ENCODE results near the gene TOR2A. TPM values are rescaled to one million over a fixed set of nuclear protein-coding genes. Genes with fewer than 3 reads are reported as not detected.
A peak's percentile ranks its signal among the peaks of the same experiment; 100 is the strongest.
"Not testable (repeated sequence)": the region's sequence is repeated elsewhere in the genome, so short reads cannot be mapped to it uniquely, and the experiment has no call there.

Gene TOR2A
- 16.8 and 17.1 TPM in 2 replicates for total RNA-seq
- polyA plus RNA-seq, result 21.3 and 28.8 TPM in 2 replicates

DNA sequence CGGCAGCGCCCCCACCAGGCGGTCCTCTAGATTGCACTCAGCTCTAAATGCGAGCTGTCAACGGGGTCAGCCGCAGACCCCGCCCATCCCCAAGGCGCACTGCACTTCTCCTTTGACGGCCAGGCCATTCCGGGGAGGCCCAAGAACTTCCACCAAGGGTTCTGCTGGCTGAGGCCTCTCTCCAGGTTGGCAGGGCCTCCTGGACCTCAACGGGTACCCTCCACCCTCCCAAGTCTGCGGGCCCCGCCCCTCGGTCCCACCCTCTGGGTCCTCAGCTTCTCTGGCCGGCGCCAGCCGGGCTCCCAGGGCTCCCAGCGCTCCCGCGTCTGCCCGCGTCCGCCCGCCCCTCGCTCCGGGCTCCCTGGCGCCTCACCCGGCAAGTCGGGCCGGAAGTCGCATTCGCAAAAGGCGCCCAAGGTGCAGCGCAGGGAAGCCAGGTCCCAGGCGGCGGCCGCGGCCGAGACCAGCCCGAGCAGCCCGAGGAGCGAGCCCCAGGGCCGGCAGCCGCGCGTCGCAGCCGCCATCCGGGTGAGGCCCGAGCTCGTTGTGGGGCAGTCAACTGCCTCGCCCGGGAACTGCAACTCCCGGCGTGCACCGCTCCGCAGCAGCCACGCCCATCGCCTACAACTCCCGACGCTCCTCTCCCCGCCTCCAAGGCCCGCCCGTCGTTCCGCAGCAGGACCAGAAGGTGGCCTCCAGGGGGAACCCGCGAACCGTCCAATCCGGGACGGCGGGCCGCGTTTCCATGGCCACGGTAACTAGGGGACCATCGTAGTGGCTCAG, at the start of gene TOR2A:
TOR2A (minus strand) TSS at position 548 of the 783 bp plus-strand sequence; CDS start at position 524, 24 bp downstream.
- peak within 1 kb of the TSS; percentile 91 for H3K27ac ChIP-seq
- H2AFZ ChIP-seq, result peak within 1 kb of the TSS; percentile 65
- H3K27me3 ChIP-seq, result no peaks in the 10 kb centered on the region
- H3K79me2 ChIP-seq, result peaks cover 5% of the 10 kb centered on the region
- H3K4me3 ChIP-seq, result peak within 1 kb of the TSS; percentile 56
- H3K9me2 ChIP-seq (replicated peaks; ENCODE audit: insufficient read depth), result no peaks in the 10 kb centered on the region
- peak; percentile 99 for DNase-seq (ENCODE audit: low spot score)
- TF ChIP-seq EZH2phosphoT487 (IDR thresholded peaks at IDR 0.05; ENCODE audit: low read depth, severe bottlenecking, unreplicated experiment), result no peak
- TF ChIP-seq EZH2 (IDR thresholded peaks at IDR 0.05; ENCODE audit: borderline replicate concordance), result no peak
- TF ChIP-seq CTCF (IDR thresholded peaks at IDR 0.05; ENCODE audit: poor library complexity), result peak; percentile 99
- H3K9me3 ChIP-seq (ENCODE audit: low read depth), result no peaks in the 10 kb centered on the region
- H4K20me1 ChIP-seq (ENCODE audit: insufficient read depth, poor library complexity, severe bottlenecking), result no peaks in the 10 kb centered on the region
- no peaks in the 10 kb centered on the region for H3K36me3 ChIP-seq (replicated peaks; ENCODE audit: insufficient read depth, low read depth)
- WGBS (ENCODE audit: low lambda C conversion rate, missing lambda C conversion rate), result 2% methylated on average over 39 of the region's 76 CpGs
- H3K4me2 ChIP-seq, result peak within 1 kb of the TSS; percentile 80
- peaks cover 4% of the 10 kb centered on the region for H3K4me1 ChIP-seq (ENCODE audit: insufficient read depth)

DNA sequence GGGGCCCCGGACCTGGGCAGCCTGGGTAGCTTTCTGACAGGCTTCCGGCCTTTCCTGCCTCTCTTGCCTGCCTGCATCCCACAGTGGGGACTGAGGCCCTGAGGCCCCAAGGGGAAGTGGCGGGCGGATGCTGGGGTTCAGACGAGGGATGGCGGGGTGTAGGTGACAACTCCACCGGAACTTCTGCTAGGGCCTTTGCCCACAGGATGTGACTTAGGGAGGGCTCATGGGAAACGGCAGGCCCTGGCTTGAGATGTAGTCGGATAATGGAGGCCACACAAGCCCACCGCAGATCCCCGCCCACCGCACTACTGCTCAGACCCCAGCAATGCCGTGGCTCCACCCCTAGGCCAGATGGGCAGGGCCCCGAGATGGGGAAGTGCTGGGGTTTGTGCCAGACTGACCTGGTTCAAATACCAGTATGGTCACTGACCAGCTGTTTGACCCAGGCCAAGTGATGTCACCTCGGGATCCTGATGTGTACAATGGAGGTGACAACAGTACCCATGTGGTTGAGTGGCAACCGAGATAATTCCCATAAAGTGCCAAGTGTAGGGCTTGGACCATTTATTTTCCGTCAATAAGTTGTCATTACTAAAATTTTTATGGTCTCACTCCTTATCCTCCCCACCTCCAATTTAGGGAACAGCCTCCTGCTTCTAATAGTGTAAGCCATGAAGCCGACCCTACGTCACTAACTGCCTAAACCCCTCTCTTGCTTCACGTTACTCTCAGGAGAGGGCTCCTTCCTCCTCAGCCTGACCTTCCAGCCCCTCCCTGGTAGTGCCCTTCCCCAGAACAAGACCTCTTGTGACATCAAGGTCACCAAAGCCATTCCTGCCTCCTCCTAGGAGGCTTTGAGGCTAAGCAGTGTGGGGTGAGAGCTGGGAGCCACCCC, 48.3 kb upstream of the TOR2A start:
- H3K9me3 ChIP-seq (ENCODE audit: low read depth), result no peaks in the 10 kb centered on the region
- TF ChIP-seq EZH2phosphoT487 (IDR thresholded peaks at IDR 0.05; ENCODE audit: low read depth, severe bottlenecking, unreplicated experiment) (no peak), EZH2 (IDR thresholded peaks at IDR 0.05; ENCODE audit: borderline replicate concordance) (no peak), CTCF (IDR thresholded peaks at IDR 0.05; ENCODE audit: poor library complexity) (no peak)
- no peaks in the 10 kb centered on the region for H3K27me3 ChIP-seq
- H4K20me1 ChIP-seq (ENCODE audit: insufficient read depth, poor library complexity, severe bottlenecking), result peaks cover 22% of the 10 kb centered on the region
- peaks cover 8% of the 10 kb centered on the region for H3K4me1 ChIP-seq (ENCODE audit: insufficient read depth)
- peaks cover 23% of the 10 kb centered on the region for H3K79me2 ChIP-seq
- no peak overlapping the region for H3K4me2 ChIP-seq
- peaks cover 3% of the 10 kb centered on the region for H3K36me3 ChIP-seq (replicated peaks; ENCODE audit: insufficient read depth, low read depth)
- WGBS (ENCODE audit: low lambda C conversion rate, missing lambda C conversion rate), result 89% methylated on average over 20 of the region's 20 CpGs
- H3K27ac ChIP-seq, result no peak overlapping the region
- no peak overlapping the region for H3K4me3 ChIP-seq
- H3K9me2 ChIP-seq (replicated peaks; ENCODE audit: insufficient read depth), result no peaks in the 10 kb centered on the region
- H2AFZ ChIP-seq, result no peak overlapping the region
- DNase-seq (ENCODE audit: low spot score), result no peak

DNA sequence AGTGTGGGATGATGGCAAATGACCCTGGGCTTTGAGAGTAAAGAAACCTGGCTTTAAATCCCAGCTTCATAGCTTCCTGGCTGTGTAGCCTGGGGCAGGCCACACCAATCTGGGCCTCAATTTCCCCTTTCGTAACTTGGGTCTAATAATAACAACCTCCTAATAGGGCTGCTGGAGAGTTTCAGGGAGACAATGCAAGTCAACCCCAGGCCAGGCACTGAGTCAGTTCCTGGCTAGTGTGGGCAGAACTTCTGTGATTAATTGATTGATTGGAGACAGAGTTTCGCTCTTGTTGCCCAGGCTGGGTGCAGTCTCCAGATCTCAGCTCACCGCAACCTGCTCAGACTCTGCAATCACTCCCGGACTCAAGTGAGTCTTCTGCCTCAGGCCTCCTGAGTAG, 46.7 kb upstream of the TOR2A start:
- TF ChIP-seq CTCF (IDR thresholded peaks at IDR 0.05; ENCODE audit: poor library complexity), result no peak
- TF ChIP-seq EZH2phosphoT487 (IDR thresholded peaks at IDR 0.05; ENCODE audit: low read depth, severe bottlenecking, unreplicated experiment), result no peak
- no peak for TF ChIP-seq EZH2 (IDR thresholded peaks at IDR 0.05; ENCODE audit: borderline replicate concordance)
- H3K36me3 ChIP-seq (replicated peaks; ENCODE audit: insufficient read depth, low read depth), result no peaks in the 10 kb centered on the region

GRCh38 chr9:127780909-127781308, 45.8 kb upstream of the TOR2A start:
- H3K4me3 ChIP-seq; H3K36me3 ChIP-seq (replicated peaks; ENCODE audit: insufficient read depth, low read depth); DNase-seq (ENCODE audit: low spot score); H3K9me2 ChIP-seq (replicated peaks; ENCODE audit: insufficient read depth); H3K27ac ChIP-seq; H3K4me2 ChIP-seq; H3K27me3 ChIP-seq; H2AFZ ChIP-seq; H3K9me3 ChIP-seq (ENCODE audit: low read depth); H3K79me2 ChIP-seq; H4K20me1 ChIP-seq (ENCODE audit: insufficient read depth, poor library complexity, severe bottlenecking); H3K4me1 ChIP-seq (ENCODE audit: insufficient read depth): not testable (repeated sequence)
- 88% methylated on average over 9 of the region's 9 CpGs for WGBS (ENCODE audit: low lambda C conversion rate, missing lambda C conversion rate)

More for the DNA sequence above, 46.7 kb upstream of the TOR2A start:
- WGBS (ENCODE audit: low lambda C conversion rate, missing lambda C conversion rate), result 81% methylated on average over 4 of the region's 4 CpGs
- Histone ChIP-seq H3K27ac (no peak overlapping the region), H3K9me3 (ENCODE audit: low read depth) (no peaks in the 10 kb centered on the region), H2AFZ (no peak overlapping the region), H3K9me2 (replicated peaks; ENCODE audit: insufficient read depth) (no peaks in the 10 kb centered on the region), H3K79me2 (peaks cover 7% of the 10 kb centered on the region), H3K4me2 (no peak overlapping the region), H3K27me3 (no peaks in the 10 kb centered on the region), H3K4me3 (no peak overlapping the region), H4K20me1 (ENCODE audit: insufficient read depth, poor library complexity, severe bottlenecking) (peaks cover 6% of the 10 kb centered on the region), H3K4me1 (ENCODE audit: insufficient read depth) (peaks cover under 1% of the 10 kb centered on the region)
- no peak for DNase-seq (ENCODE audit: low spot score)

All from hepatocyte (in vitro differentiated cells).